ENCODE data around the gene TMEM14C.

The TMEM14C gene

GRCh38 chr6:10725044-10725443 is 2.2 kb downstream of the TMEM14C start:
- Histone ChIP-seq H4K20me1 (ENCODE audit: insufficient read depth, low read length) (no peaks in the 10 kb centered on the region), H3K36me3 (replicated peaks; ENCODE audit: insufficient read depth, low read length) (no peaks in the 10 kb centered on the region), H3K27ac (ENCODE audit: low read length) (no peak overlapping the region), H3K4me3 (ENCODE audit: low read length) (no peak overlapping the region), H3K27me3 (replicated peaks; ENCODE audit: insufficient read depth, low read length) (no peaks in the 10 kb centered on the region), H3K4me2 (ENCODE audit: low read depth, low read length) (no peak overlapping the region), H3K9me2 (replicated peaks; ENCODE audit: insufficient read depth, low read length) (no peaks in the 10 kb centered on the region), H3K9me3 (replicated peaks; ENCODE audit: insufficient read depth, low read length) (no peaks in the 10 kb centered on the region), H3K4me1 (ENCODE audit: low read length) (no peaks in the 10 kb centered on the region; the same call in 1 of the 2 replicates), H3K9ac (ENCODE audit: low read length) (no peak overlapping the region), H2AFZ (ENCODE audit: low read length) (no peak overlapping the region), H3K79me2 (ENCODE audit: low read length) (no peaks in the 10 kb centered on the region), H3F3A (ENCODE audit: insufficient read depth, low read length) (peaks cover 14% of the 10 kb centered on the region; the same call in 1 of the 2 replicates)
- DNase-seq = no peak
- TF ChIP-seq EZH2phosphoT487 (IDR thresholded peaks at IDR 0.05; ENCODE audit: low read length) (no peak), EZH2 (optimal IDR thresholded peaks at IDR 0.05; ENCODE audit: low read depth, low read length) (no peak)
- TF ChIP-seq, protein P1, sequence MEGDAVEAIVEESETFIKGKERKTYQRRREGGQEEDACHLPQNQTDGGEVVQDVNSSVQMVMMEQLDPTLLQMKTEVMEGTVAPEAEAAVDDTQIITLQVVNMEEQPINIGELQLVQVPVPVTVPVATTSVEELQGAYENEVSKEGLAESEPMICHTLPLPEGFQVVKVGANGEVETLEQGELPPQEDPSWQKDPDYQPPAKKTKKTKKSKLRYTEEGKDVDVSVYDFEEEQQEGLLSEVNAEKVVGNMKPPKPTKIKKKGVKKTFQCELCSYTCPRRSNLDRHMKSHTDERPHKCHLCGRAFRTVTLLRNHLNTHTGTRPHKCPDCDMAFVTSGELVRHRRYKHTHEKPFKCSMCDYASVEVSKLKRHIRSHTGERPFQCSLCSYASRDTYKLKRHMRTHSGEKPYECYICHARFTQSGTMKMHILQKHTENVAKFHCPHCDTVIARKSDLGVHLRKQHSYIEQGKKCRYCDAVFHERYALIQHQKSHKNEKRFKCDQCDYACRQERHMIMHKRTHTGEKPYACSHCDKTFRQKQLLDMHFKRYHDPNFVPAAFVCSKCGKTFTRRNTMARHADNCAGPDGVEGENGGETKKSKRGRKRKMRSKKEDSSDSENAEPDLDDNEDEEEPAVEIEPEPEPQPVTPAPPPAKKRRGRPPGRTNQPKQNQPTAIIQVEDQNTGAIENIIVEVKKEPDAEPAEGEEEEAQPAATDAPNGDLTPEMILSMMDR (IDR thresholded peaks at IDR 0.05; ENCODE audit: low read length) = no peak

DNA sequence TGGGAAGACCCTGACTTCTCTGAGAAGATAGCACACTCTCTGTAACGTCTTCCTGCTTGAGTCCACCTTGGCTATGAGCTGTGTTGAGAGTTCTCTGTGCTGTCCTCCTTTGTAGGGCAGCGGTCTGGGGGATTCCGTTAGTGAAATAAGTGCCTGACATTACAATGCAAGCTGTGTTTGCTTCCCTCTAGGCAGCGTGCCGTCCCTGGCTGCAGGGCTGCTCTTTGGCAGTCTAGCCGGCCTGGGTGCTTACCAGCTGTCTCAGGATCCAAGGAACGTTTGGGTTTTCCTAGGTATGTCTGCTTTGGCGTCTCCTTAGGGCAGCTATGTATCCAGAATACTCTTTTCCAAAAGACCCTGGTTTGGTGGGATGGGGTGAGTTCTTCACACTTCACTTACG is 2.8 kb downstream of the TMEM14C start:
- Histone ChIP-seq H3K27me3 (replicated peaks; ENCODE audit: insufficient read depth, low read length) (no peaks in the 10 kb centered on the region), H4K20me1 (ENCODE audit: insufficient read depth, low read length) (no peaks in the 10 kb centered on the region), H3K9me2 (replicated peaks; ENCODE audit: insufficient read depth, low read length) (no peaks in the 10 kb centered on the region), H3K9ac (ENCODE audit: low read length) (no peak overlapping the region), H3F3A (ENCODE audit: insufficient read depth, low read length) (peaks cover 14% of the 10 kb centered on the region; the same call in 1 of the 2 replicates), H3K4me2 (ENCODE audit: low read depth, low read length) (no peak overlapping the region), H3K9me3 (replicated peaks; ENCODE audit: insufficient read depth, low read length) (no peaks in the 10 kb centered on the region), H3K36me3 (replicated peaks; ENCODE audit: insufficient read depth, low read length) (no peaks in the 10 kb centered on the region), H2AFZ (ENCODE audit: low read length) (no peak overlapping the region), H3K4me1 (ENCODE audit: low read length) (no peaks in the 10 kb centered on the region; the same call in 1 of the 2 replicates), H3K79me2 (ENCODE audit: low read length) (no peaks in the 10 kb centered on the region), H3K4me3 (ENCODE audit: low read length) (no peak overlapping the region), H3K27ac (ENCODE audit: low read length) (no peak overlapping the region)
- no peak for TF ChIP-seq EZH2phosphoT487 (IDR thresholded peaks at IDR 0.05; ENCODE audit: low read length)
- TF ChIP-seq EZH2 (optimal IDR thresholded peaks at IDR 0.05; ENCODE audit: low read depth, low read length) = no peak
- TF ChIP-seq, protein P1 (IDR thresholded peaks at IDR 0.05; ENCODE audit: low read length) = no peak
- DNase-seq = no peak

DNA sequence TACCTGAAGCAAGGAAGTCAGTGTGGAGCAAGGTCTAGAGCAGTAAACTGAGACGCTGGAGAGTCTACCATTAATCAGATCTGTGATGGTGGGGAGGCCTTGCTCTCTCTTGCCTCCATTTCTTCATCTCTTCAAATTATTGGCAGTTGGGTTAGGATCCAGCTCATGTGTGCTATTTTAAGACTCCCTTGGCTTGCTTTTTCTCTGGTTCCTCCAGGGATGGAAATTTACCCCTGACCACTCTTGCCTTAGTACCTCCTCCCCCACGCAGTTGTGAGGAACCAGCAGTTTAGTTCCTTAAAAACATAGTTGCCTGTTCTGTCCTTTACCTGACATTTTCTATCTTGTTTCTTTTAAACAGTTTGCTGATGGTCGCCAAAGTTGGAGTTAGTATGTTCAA is 7.4 kb downstream of the TMEM14C start:
- TF ChIP-seq, protein P1 (IDR thresholded peaks at IDR 0.05; ENCODE audit: low read length) = no peak
- no peak overlapping the region for H2AFZ ChIP-seq (ENCODE audit: low read length)
- no peak overlapping the region for H3K27ac ChIP-seq (ENCODE audit: low read length)
- H3K4me2 ChIP-seq (ENCODE audit: low read depth, low read length) = no peak overlapping the region
- DNase-seq = no peak
- no peaks in the 10 kb centered on the region for H3F3A ChIP-seq (ENCODE audit: insufficient read depth, low read length)
- no peak overlapping the region for H3K9ac ChIP-seq (ENCODE audit: low read length)
- H3K27me3 ChIP-seq (replicated peaks; ENCODE audit: insufficient read depth, low read length) = no peaks in the 10 kb centered on the region
- no peaks in the 10 kb centered on the region for H3K4me1 ChIP-seq (ENCODE audit: low read length)
- H4K20me1 ChIP-seq (ENCODE audit: insufficient read depth, low read length) = no peaks in the 10 kb centered on the region
- no peaks in the 10 kb centered on the region for H3K36me3 ChIP-seq (replicated peaks; ENCODE audit: insufficient read depth, low read length)
- no peak overlapping the region for H3K4me3 ChIP-seq (ENCODE audit: low read length)
- no peaks in the 10 kb centered on the region for H3K9me3 ChIP-seq (replicated peaks; ENCODE audit: insufficient read depth, low read length)
- H3K9me2 ChIP-seq (replicated peaks; ENCODE audit: insufficient read depth, low read length) = no peaks in the 10 kb centered on the region
- no peaks in the 10 kb centered on the region for H3K79me2 ChIP-seq (ENCODE audit: low read length)
